Measurements from ENCODE around the gene CDH15.
"Not testable (repeated sequence)": the region's sequence is repeated elsewhere in the genome, so short reads cannot be mapped to it uniquely, and the experiment has no call there.

The CDH15 gene

DNA sequence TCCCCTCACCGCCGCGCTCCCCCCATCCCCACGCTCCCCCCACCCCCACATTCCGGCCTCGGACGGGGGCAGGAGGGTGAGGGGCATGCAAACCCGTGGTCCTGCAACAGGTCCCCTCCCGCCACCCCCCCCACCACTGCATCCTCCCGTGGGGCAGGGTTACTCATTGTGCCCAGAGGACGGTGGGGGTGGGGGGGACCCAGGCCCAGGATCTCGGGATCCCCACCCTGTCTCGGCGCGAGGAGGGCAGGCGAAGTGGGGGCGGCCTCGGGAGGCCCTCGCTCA, 20.3 kb downstream of the CDH15 start:
- Mint-ChIP-seq H3K4me3 (no peak overlapping the region), H3K4me1 (ENCODE audit: low read depth) (peaks cover 3% of the 10 kb centered on the region), H3K36me3 (ENCODE audit: low read depth) (no peaks in the 10 kb centered on the region), H3K27me3 (no peaks in the 10 kb centered on the region), H3K9me3 (no peaks in the 10 kb centered on the region), H3K27ac (no peak overlapping the region)
- peak; percentile 55 for DNase-seq

DNA sequence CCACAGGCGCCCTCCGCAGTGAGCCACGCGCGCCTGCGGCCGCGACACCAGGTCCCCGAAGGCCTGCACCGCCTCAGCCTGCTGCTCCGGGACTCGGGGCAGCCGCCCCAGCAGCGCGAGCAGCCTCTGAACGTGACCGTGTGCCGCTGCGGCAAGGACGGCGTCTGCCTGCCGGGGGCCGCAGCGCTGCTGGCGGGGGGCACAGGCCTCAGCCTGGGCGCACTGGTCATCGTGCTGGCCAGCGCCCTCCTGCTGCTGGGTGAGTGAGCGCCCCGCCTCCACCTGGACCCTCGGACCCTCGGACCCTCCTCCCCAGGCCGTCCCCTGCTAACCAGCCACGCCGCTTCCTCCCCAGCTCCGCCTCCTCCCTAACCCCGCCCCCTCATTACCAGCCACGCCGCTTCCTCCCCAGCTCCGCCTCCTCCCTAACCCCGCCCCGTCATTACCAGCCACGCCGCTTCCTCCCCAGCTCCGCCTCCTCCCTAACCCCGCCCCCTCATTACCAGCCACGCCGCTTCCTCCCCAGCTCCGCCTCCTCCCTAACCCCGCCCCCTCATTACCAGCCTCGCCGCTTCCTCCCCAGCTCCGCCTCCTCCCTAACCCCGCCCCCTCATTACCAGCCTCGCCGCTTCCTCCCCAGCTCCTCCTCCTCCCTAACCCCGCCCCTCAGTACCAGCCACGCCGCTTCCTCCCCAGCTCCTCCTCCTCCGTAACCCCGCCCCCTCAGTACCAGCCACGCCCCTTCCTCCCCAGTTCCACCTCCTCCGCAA, 20.8 kb downstream of the CDH15 start:
- H3K4me1 Mint-ChIP-seq (ENCODE audit: low read depth); H3K4me3 Mint-ChIP-seq; H3K27me3 Mint-ChIP-seq; H3K9me3 Mint-ChIP-seq; H3K36me3 Mint-ChIP-seq (ENCODE audit: low read depth); H3K27ac Mint-ChIP-seq: not testable (repeated sequence)
- peak; percentile 86 for DNase-seq

DNA sequence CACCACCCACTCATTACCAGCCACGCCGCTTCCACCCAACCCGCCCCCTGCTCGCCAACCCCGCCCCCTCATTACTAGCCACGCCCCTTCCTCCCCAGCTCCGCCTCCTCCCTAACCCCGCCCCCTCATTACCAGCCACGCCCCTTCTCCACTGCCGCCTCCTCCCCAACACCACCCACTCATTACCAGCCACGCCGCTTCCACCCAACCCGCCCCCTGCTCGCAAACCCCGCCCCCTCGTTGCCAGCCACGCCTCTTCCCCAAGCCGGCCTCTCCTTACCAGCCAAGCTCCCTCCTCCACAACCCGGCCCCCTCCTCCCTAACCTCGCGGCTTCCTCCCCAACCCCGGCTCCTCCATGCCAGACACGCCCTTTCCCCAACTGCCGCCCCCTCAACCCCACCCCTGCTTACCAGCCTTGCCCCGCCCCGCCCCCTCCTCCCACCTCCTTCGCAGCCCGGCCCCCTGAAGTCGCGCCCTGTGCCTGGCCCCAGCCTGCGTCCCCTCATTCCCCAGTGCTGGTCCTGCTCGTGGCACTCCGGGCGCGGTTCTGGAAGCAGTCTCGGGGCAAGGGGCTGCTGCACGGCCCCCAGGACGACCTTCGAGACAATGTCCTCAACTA, 21.5 kb downstream of the CDH15 start:
- H3K27ac Mint-ChIP-seq: no peak overlapping the region
- peaks cover 3% of the 10 kb centered on the region for H3K4me1 Mint-ChIP-seq (ENCODE audit: low read depth)
- no peaks in the 10 kb centered on the region for H3K36me3 Mint-ChIP-seq (ENCODE audit: low read depth)
- H3K9me3 Mint-ChIP-seq: no peaks in the 10 kb centered on the region
- H3K4me3 Mint-ChIP-seq: no peak overlapping the region
- H3K27me3 Mint-ChIP-seq: no peaks in the 10 kb centered on the region
- DNase-seq: peak; percentile 77

DNA sequence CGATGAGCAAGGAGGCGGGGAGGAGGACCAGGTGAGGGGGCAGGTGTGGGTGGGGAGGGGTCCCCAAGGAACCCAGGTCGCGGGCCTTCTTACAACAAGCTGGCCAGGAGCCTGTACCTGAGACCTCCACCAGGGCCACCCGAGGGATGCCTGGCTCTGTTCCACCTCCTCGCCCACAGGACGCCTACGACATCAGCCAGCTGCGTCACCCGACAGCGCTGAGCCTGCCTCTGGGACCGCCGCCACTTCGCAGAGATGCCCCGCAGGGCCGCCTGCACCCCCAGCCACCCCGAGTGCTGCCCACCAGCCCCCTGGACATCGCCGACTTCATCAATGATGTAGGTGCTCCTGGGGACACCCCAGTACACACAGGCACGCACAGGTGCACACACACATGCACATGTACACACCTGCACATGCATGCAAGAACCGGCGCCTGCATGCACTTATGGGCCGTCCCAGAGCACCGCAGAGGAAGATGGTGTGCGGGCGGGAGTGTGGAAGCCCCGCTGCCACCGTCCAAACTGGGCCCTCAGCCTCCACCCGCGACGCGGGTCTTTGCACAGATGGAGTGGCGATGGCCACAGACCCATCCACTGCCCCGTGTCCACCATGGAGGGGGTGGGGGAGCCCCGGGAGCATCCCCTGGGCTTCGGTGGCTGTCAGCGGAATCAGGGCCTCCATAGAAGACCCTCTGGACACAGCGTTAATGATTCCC, 22.2 kb downstream of the CDH15 start:
- peaks cover 3% of the 10 kb centered on the region for H3K4me1 Mint-ChIP-seq (ENCODE audit: low read depth)

DNA sequence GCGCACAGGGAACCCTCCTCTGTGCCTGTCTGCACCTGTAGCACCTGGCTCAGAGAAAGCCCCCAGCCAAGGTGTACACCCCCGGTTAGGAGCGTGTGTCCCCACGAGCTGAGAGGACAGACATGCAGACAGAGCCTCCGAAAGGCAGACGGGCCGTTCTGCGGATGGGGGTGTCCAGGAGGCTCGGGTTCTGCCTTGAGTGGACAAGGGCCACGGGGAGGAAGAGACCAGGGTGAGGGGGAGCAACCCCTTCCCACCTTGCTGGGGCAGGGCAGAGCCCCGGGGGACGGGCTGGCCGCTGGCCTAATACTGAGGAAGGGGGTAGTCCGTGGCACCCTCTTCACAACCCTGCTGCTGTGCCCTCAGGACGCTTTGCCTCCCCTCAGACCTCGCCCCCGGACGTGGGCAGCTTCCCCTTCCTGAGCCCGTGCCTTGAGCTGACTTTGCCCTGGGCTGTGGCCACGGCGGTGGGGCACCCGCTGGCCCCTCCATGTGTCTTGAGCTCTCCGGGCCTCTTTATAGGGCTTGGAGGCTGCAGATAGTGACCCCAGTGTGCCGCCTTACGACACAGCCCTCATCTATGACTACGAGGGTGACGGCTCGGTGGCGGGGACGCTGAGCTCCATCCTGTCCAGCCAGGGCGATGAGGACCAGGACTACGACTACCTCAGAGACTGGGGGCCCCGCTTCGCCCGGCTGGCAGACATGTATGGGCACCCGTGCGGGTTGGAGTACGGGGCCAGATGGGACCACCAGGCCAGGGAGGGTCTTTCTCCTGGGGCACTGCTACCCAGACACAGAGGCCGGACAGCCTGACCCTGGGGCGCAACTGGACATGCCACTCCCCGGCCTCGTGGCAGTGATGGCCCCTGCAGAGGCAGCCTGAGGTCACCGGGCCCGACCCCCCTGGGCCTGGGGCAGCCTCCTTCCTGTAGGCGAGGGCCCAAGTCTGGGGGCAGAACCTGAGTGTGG, 23.1 kb downstream of the CDH15 start:
- H3K27me3 Mint-ChIP-seq: peaks cover 10% of the 10 kb centered on the region
- H3K27ac Mint-ChIP-seq: no peak overlapping the region
- no peak overlapping the region for H3K4me3 Mint-ChIP-seq
- no peaks in the 10 kb centered on the region for H3K9me3 Mint-ChIP-seq
- H3K4me1 Mint-ChIP-seq (ENCODE audit: low read depth): peaks cover 3% of the 10 kb centered on the region
- H3K36me3 Mint-ChIP-seq (ENCODE audit: low read depth): no peaks in the 10 kb centered on the region
- DNase-seq: no peak

More for the DNA sequence above, 22.2 kb downstream of the CDH15 start:
- Mint-ChIP-seq H3K9me3 (no peaks in the 10 kb centered on the region), H3K4me3 (no peak overlapping the region), H3K27ac (no peak overlapping the region), H3K36me3 (ENCODE audit: low read depth) (no peaks in the 10 kb centered on the region), H3K27me3 (peaks cover 1% of the 10 kb centered on the region)
- DNase-seq: peak; percentile 34

DNA sequence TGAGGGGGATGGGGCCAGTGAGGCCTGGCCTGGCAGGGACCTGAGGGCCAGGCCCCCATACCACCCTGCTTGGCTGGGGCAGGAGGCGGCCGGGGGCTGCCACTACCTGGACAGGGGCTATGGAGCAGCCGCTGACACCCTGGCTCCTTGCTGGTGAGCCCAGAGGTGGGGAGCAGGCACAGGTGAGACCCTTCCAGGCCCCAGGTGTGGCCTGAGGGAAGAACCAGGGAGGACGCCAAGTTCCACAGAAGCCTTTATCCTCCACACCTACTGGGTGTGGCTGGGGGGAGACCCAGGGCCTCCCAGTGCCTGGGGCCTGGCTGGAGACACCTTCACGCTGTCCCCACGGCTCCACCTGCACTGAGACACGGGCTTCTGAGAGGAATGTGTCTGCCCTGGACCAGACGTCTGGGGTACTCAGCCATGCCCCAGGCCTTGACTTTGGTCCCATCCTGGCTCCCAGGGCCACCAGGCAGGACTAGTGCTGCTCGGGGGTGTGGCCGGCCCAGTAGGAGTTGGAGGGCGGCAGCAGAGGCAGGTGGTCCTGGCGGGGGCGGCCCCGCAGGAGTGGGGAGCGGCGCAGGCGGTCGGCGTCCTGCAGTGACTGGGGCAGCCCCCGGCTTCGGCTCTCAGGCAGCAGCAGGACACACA, 24.1 kb downstream of the CDH15 start:
- H3K27ac Mint-ChIP-seq: no peak overlapping the region
- H3K4me1 Mint-ChIP-seq (ENCODE audit: low read depth): peaks cover 9% of the 10 kb centered on the region
- peaks cover 20% of the 10 kb centered on the region for H3K27me3 Mint-ChIP-seq
- no peak overlapping the region for H3K4me3 Mint-ChIP-seq
- DNase-seq: no peak
- no peaks in the 10 kb centered on the region for H3K9me3 Mint-ChIP-seq
- H3K36me3 Mint-ChIP-seq (ENCODE audit: low read depth): no peaks in the 10 kb centered on the region

DNA sequence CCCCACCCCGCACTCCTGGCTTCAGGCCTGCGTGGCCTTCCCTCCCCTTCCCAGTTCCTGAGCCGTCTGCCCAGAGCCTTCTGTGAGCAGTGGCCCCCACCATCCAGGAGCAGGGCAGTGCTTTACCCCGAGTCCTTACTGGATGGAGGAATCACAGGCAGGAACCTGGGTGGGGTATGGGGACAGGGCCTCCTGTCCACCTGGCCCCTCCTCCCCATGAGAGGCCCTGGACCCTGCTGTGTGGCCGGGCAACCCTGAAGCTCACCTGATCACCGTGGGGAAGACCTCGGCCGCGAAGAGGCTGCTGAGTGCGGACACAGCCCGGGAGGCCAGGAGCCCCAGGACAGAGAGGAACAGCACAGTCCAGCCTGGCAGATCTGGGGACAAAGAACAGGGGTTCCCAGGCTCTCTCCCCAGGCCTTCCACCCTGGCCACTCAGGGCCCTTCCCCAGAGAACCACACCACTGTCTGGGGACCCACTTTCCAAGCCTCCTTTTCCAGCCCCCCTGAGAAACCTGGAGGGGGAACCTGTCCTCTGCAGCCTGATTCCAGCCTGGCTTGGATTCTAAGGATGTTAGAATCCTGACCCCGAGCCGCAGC, 25.6 kb downstream of the CDH15 start:
- peaks cover 24% of the 10 kb centered on the region for H3K27me3 Mint-ChIP-seq
- H3K27ac Mint-ChIP-seq: no peak overlapping the region
- H3K4me1 Mint-ChIP-seq (ENCODE audit: low read depth): peaks cover 9% of the 10 kb centered on the region
- no peaks in the 10 kb centered on the region for H3K36me3 Mint-ChIP-seq (ENCODE audit: low read depth)
- DNase-seq: no peak
- no peak overlapping the region for H3K4me3 Mint-ChIP-seq
- H3K9me3 Mint-ChIP-seq: no peaks in the 10 kb centered on the region

DNA sequence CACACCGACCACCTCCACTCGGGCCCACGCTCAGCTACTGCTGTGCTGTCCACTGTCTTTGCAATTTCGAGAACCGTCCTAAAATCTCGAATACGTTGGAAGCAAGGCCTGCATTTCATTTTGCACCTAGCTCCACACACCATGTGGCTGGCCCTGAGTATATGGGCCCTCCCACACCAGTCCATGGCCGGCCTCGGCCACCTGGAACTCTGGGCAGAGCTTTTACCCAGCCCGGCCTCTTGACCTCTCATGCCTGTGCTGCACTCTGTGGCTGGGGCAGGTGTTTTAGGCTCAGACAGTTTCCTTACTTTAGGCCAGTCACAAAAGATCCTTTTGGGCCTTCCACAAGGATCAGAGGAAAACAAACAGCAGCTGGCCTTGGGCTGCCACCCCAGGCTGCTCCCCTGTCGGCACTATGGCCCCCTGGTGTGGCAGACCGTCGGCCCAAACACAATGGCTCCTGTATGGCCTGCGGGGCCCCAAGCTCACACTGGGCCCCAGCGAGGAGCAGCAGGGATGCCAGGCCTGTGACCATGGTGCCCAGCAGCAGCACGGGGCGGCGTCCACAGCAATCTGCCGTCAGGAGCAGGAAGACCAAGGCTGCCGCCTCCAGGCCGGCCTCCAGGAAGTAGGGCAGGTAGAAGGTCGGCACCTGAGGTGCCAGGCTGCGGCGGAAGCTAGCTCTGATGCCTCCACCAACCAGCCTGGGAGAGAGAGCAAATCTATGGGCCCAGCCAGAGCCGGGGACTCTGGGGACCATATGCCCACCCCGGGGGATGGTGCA, 26.3 kb downstream of the CDH15 start:
- Mint-ChIP-seq H3K4me1 (ENCODE audit: low read depth) (peaks cover 12% of the 10 kb centered on the region), H3K27me3 (peaks cover 31% of the 10 kb centered on the region), H3K4me3 (no peak overlapping the region), H3K27ac (no peak overlapping the region), H3K36me3 (ENCODE audit: low read depth) (no peaks in the 10 kb centered on the region), H3K9me3 (peaks cover 2% of the 10 kb centered on the region)
- DNase-seq: no peak

DNA sequence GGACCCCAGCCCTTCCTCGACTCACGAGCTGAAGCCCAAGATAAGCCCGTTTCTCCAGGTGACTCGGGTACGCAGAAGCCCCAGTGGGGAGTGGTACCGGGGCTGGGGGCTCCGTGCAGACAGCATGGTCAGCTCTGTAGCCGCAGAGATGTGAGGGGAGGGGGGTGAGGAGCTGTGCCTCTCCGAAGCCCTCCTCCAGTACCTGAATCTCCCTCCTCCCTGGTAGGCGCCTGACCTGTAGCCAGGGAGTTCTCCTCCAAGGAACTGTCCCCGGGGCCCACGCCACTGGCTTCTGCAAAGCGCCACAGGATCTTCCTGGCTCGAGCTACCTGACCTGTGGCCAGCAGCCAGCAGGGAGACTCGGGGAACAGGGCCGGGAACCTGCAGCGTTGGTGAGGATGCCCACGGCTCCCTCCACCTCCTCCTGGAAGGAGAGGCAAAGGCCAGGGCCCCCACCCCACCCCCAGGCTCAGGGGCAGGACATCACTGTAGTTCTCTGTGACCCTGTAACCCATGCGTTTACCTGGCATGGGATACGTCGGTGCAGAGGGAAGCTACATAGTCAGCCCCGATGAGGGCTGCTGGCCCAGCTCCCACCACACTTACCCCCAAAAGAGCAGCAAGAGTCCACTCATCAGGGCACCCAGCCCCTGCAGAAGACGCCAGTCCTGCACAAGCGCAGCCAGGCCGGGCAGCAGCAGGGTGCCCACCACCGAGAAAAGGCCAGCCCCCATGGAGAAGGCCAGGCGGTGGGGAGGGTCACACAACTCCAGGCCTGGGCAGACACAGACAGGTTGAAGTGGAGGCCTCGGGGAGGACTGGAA, 27.1 kb downstream of the CDH15 start:
- Mint-ChIP-seq H3K4me3 (no peak overlapping the region), H3K4me1 (ENCODE audit: low read depth) (peaks cover 14% of the 10 kb centered on the region), H3K27ac (no peak overlapping the region), H3K9me3 (peaks cover 2% of the 10 kb centered on the region), H3K36me3 (ENCODE audit: low read depth) (no peaks in the 10 kb centered on the region), H3K27me3 (peaks cover 39% of the 10 kb centered on the region)
- no peak for DNase-seq

DNA sequence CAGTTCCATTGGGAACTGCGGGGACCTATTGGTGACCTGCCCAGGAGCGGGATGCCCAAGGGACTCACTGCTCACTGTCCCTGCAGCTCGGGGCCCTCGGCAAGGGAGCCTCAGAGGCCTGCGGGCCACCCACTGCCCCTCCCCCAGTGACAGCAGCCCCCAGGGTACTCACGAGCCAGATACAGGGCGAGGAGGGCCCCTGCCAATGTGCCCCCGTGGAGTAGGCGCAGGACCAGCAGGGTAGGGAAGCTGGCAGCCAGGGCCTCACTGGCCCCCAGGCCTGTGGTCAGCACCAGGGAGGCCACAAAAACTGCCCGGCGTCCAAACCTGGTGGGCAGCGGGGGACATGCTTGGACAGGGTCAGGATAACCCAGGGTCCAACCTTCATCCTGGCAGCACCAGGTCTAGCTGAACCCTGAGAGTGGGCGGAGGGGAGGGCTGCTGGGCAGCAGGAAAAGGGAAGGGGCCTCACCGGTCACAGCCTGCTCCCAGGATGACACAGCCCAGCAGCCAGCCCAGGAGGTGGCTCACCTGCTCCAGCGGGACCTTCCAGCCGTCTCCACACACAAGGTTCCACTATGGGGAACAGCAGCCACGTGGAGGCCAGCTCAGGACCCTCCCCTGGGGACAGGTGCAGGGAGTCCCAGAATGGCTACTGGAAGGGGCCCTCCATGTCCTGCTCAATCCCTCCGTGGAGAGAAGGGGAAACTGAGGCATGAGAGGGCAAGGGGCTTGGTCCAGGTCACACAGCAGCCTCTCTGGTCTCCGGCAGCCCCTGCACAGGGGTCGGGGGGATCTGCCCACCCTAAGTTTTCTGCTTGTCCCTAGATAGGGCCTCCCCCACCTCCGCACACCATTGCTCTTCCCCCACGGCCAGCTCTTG, 27.9 kb downstream of the CDH15 start:
- Mint-ChIP-seq H3K4me3 (no peak overlapping the region), H3K27ac (no peak overlapping the region), H3K4me1 (ENCODE audit: low read depth) (peaks cover 14% of the 10 kb centered on the region), H3K27me3 (peaks cover 47% of the 10 kb centered on the region), H3K9me3 (peaks cover 2% of the 10 kb centered on the region), H3K36me3 (ENCODE audit: low read depth) (no peaks in the 10 kb centered on the region)
- no peak for DNase-seq

DNA sequence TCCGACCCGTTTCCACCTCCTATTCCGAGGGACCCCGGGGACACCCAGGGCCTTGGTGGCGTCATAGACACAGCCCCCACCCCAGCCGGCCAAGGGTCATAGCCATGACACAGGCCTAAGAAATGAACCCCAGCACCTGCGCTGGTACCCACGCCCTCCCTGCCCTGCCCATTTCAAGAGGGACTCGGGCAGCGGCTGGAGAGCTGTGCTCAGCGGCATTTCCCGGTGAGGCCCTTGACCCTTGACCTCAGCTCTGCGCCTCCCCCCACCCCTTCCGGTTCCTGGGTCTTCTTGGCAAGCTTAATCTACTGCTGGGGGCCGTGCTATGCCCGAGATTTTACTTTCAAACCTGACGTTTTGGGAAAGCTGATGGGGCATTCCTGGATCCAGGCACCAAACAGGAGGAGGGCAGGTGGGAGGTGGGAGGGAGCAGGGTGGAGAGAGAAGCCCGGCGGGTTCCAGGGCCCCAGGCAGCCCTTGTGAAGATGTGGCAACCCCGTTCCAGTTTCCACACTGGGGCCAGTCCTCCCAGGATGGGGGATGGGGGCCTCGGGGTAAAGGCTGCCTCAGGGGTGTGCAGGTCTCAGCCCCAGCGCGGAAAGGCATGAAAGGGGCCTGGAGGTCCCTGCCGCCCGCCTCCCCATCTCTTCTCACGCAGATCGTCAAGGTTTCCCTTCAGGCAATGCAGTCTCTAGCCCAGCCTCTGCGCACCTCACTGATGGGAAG, 28.7 kb downstream of the CDH15 start, which contains the start of gene SLC22A31:
TSS of gene SLC22A31 (minus strand) at position 414 of the 726 bp plus-strand sequence. CDS start at position 378, 36 bp downstream.
- H3K36me3 Mint-ChIP-seq (ENCODE audit: low read depth): no peaks in the 10 kb centered on the region
- no peak for DNase-seq
- no peak within 1 kb of the TSS for H3K27ac Mint-ChIP-seq
- peaks cover 14% of the 10 kb centered on the region for H3K4me1 Mint-ChIP-seq (ENCODE audit: low read depth)
- H3K27me3 Mint-ChIP-seq: peaks cover 54% of the 10 kb centered on the region
- peak within 1 kb of the TSS; percentile 43 for H3K4me3 Mint-ChIP-seq
- peaks cover 2% of the 10 kb centered on the region for H3K9me3 Mint-ChIP-seq

All from activated T-cell treated with anti-CD3 and anti-CD28 coated beads, Interleukin-2, amount 50 U/mL, for 24 hours (primary cell).